Stimulated activated CD4-positive, alpha-beta T cell treated with anti-CD3 and anti-CD28 coated beads, Interleukin-12 subunit alpha, Interleukin-12 subunit beta, amount 100 ng/mL, for 24 hours (primary cell): Measurements from ENCODE around the gene GPRC5D.
A peak's percentile ranks its signal among the peaks of the same experiment; 100 is the strongest.

Experiments
- DNase-seq, 2 experiments: peaks; one replicate each; pipeline ENCODE4 v3.0.0-alpha.2; 2020; ENCODE audit warnings: low read depth in 2 of 2

The GPRC5D gene

GRCh38 chr12:12936983-12937491, 14.9 kb downstream of the GPRC5D start:
- DNase-seq, result no peak

GRCh38 chr12:12934556-12934955, 17.4 kb downstream of the GPRC5D start:
- no peak for DNase-seq

DNA sequence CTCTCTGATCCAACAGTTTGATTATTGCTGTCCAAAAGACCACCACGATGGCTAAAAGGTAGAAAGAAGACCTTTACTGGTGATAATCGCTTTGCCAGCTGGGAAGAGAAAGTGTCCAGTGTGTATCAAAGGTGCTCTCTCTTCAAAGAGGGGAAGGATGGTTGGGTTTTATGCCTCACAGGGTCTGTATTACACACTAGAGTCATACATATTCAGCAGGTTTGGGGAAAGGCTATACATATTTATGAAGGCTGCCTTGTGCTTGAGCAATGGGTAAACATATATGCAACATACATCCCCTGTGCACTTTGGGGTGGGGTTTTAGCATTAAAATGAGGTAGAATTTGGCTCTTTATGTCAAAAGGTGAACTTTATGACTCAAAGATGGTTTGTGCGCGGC, 18.2 kb downstream of the GPRC5D start:
- DNase-seq, result no peak

GRCh38 chr12:12930633-12931219, 21.2 kb downstream of the GPRC5D start:
- DNase-seq, result no peak

GRCh38 chr12:12929696-12930095, 22.3 kb downstream of the GPRC5D start:
- no peak for DNase-seq

DNA sequence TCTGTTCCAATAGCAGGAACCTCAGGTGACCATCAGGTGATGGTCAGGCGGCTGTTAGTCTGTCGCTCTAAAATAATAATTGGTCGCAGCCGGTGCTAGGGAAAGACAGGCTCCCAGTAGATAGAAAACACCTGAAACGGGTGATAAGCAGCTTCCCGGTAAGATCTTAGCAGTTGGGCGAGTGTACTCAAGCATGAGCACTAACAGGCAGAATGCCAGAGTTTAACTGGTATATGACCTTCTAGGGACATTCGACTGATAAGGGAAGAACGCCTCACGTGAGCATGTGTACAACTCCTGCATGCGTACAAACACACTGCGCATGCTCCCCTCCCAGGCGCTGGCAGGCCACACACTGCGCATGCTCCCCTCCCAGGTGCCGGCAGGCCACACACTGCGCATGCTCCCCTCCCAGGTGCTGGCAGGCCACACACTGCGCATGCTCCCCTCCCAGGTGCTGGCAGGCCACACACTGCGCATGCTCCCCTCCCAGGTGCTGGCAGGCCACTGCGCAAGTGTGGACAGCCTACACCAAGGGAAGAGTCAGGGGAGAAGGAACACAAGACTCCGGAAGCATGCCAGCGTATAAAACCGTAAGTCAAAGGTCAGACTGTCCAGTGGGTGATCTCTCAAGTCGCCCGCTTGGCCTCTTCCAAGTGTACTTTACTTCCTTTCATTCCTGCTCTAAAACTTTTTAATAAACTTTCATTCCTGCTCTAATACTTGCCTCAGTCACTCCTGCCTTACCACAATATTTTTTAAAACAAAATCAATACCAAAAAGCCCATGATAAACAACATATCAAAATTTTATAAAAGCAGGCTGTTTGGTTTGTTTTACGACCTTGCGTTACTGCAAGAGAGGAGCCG, 24.5 kb downstream of the GPRC5D start:
- no peak for DNase-seq

DNA sequence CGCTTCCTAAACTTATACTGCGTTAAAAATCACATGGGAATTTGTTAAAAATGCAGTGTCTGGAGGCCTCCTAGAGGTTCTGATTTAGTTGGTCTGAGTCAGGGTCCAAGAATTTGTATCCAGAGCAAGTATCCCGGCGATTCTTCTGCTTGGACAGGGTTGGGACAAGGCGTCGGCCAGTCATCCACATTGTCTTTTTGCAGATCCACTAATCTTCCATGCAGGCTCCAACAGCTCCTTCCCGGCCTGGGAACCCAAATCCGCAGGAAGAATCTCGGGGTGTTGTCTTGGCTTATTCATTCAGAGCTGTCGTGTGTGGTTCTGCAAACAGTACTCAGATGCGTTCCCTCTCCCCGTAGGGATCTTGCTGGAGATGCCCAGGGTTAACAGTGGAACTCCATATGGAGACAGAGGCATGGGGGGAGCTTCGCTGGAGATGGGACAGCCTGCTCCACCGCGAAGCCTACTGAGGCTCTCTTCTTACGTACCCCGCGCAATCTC, 25.3 kb downstream of the GPRC5D start:
- no peak for DNase-seq

DNA sequence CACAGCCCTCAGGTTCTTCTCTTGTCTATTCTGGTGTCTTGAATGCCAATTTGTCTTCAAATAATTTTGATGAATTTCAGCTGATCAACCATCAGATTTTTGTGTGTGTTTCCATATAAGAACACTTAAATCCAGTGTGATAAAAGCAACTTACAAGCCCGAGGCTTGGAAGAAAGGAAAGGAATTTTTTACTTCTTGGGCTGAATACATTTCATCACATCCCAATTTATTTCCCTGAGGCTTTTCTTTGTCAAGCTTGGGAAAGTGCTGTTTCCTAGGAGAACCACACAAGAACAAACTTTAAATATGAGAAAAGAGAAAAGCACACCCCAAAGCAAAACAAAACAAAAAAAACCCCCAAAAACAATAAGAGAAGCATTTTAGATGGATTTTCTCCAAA, 26.6 kb downstream of the GPRC5D start:
- DNase-seq, result no peak

DNA sequence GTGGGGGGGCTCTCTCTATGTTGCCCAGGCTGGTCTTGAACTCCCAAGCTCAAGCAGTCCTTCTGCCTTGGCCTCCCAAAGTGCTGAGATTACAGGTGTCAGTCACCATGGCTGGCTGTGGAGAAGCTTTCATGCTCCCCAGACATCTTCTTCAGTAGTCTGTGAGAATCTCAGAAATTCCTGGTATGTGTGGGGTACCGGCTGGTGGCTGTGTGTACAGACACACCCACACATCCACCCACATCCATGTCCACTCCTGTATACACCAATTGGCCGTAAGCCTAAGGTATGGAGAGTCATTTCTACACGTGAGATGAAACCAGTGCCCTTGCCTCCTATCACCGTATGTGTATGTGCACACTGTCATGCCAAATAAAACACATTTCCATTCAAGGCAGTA, 27.8 kb downstream of the GPRC5D start:
- no peak for DNase-seq

DNA sequence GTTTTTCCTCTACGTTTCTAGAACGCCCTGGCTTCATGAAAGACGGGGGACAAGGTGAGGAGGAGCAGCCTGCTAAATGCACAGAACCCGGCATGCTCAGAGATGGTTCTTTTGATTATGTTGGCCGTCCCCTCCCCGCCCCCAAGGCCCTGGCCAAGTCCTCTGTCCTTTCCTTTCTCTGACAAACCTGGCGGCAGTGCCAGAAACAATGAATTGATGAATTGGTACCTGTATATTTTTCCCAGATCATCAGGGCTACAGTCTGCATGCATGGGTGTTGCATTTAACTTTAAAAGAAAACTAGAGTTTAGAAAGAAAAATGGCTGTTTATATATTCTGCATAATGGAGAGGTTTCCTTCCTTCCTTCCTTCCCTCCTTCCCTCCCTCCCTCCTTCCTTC, 29.0 kb downstream of the GPRC5D start:
- DNase-seq, result no peak

DNA sequence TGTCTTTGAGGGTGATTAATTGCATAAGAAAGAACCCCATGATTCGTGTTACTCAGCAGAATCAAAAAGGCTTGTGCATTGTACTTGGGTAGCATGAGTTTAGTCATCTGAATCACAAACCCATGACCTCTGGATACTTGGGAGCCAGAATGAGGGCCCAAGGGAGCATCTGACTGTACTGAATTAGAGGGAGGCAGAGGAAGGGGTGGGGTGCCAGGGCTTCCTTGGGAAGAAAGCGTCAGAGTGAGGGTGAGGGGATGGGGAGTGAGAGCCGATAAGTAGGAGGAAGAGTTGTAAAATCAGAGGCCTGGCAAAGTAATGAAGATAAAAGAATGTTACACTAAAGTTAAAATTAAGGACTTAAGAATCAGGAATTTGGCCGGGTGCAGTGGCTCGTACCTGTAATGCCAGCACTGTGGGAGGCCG, 29.8 kb downstream of the GPRC5D start:
- no peak for DNase-seq

GRCh38 chr12:12919666-12920435, 32.1 kb downstream of the GPRC5D start:
- DNase-seq, result no peak

DNA sequence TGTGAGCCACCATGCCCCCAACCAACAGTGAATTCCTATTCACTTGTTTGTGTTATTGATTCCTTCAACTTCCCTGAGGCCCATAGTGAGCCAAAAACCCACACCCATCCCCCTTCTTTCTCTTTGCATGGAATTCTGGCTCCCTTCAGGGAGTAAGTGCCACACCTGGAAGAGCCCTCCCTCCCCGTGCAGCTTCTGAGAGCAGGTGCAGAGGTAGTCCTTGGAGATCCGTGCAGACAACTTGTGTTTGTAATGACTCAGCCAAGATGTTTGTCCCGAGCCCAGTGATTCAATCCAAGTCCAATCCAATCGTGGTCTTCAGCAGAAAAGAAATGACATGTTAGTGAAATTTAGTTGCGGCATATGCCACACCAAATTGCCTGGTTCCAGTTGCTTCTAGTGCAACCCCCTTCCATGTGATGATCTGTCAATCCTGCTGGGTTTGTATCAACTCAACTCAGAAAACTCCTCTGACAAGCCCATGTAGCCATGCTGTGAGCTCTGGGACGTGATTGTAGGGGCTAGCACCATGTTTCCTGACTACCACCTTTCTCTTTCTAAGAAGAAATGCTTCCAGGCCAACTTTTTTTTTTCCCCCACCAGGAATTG, 33.1 kb downstream of the GPRC5D start:
- DNase-seq, result no peak

DNA sequence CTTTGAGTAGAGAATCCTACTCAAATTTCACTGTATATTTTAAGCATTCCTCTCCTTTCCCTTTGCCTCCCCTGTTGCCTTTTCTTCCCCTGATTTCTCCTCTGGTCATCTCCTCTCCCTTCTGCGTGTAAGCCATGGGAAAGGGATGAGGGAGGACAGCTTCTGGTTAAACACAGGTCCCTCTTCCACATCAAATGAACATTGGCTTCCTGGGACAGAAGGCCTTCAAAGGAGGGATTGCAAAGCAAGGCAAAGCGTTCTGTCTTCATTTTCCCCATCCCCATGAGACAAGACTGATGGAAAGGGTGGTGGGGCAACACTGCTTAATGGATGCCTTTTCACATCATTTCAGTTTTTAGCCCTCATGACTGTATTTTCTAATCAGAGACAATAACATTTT, 34.5 kb downstream of the GPRC5D start:
- no peak for DNase-seq

DNA sequence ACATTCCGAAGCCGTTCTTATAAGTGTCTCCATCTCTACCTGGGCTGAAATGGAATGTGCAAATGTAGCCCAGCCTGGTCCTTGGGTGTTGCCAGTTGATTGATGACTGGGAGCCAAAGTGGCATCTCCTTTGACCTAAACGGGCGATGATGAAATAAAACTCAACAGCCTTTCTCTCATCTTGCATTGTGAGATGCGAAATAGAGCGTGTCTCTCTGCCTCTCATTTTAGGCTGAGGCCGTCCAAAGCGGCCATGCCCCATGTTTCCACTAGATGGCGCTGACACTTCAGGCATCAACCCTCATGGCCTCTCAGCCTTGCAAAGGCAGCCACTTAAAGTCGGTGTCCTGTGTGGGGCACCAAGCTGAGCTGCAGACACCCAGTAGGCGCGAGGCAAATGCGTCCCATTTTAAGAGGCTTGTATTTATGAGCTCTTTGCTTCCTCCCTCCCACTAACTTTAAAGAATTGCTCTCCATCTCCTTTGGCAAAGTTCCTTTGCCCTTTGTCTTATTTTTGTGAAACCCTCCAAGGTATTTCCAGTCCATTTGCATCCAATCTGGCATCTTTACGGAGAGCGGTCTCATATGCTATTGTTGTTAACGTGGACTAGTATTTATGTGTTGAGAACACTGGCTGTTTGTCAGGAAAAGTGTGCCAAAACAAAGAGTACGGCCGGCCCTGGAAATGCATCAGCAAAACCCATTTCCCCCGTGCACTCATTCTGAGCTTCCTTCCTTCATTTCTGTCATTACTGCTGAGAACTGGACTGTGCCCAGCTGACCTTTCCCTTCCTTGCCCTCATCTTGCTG, 35.6 kb downstream of the GPRC5D start:
- peak; percentile 71 to 87 for DNase-seq

- no peak for DNase-seq
These were observed 36.3 kb downstream of the GPRC5D start for GRCh38 chr12:12915656-12916055.

DNA sequence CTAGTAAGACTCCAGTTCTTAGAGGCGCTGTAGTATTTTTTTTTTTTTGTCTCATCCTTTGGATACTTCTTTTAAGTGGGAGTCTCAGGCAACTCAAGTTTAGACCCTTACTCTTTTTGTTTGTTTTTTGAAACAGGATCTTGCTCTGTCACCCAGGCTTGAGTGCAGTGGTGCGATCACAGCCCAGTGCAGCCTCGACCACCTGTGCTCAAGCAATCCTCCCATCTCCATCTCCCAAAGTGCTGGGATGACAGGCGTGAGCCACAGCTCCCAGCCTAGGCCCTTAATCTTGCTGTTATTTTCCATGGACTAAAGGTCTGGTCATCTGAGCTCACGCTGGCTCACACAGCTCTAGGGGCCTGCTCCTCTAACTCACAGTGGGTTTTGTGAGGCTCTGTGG, 39.3 kb downstream of the GPRC5D start:
- no peak for DNase-seq

DNA sequence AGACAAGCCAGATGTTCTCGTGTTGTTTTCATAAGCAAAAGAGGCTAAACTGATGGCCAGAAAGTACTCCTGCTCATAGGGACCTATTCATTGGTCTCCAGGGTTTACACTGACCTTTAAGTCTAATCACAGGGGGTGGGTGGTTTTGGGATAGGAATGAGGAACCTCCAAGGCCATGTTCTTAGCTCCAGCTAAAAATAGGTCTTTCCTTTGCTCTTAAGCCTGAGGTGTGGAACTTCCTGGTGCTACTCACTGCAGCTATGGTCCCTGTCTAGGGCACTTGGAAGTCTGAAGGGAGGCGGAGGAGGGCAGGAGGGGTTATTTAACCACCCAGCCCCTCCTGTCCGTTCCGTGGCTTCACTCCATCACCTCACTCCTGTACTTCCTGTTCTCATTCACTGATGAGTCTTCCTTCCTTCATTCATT, 42.0 kb downstream of the GPRC5D start:
- no peak for DNase-seq

- DNase-seq, result no peak
These were observed 42.6 kb downstream of the GPRC5D start for GRCh38 chr12:12909228-12909994.

GRCh38 chr12:12908711-12909110, 43.3 kb downstream of the GPRC5D start:
- no peak for DNase-seq
